H9 (cell line): ENCODE data around the gene ARNT2. TPM values are rescaled to one million over a fixed set of nuclear protein-coding genes. Genes with fewer than 3 reads are reported as not detected.

Source experiments
- DNase-seq: peaks from one replicate; pipeline ENCODE4 v3.0.0-alpha.2; 2017
- H2AFZ ChIP-seq: one replicate; pipeline ENCODE4 v1.6.1; 2013; ENCODE audit warnings: mild to moderate bottlenecking, low read length, control low read depth, moderate library complexity
- H2AK5ac ChIP-seq: 2 replicates; pipeline ENCODE4 v1.6.1; 2013; ENCODE audit warnings: low read length, control low read depth, mixed read lengths; ENCODE audit not compliant: insufficient read length
- H2BK120ac ChIP-seq: one replicate; pipeline ENCODE4 v1.6.1; 2013; ENCODE audit warnings: low read depth, mild to moderate bottlenecking, low read length, control low read depth, inconsistent platforms; ENCODE audit not compliant: poor library complexity, severe bottlenecking
- H2BK12ac ChIP-seq: 2 replicates; pipeline ENCODE4 v1.6.1; 2013; ENCODE audit warnings: low read length, control low read depth, mixed read lengths, low read depth; ENCODE audit not compliant: insufficient read length
- H2BK15ac ChIP-seq: 2 replicates; pipeline ENCODE4 v1.6.1; 2013; ENCODE audit warnings: low read depth, low read length, control low read depth
- H2BK20ac ChIP-seq: one replicate; pipeline ENCODE4 v1.6.1; 2013; ENCODE audit warnings: low read depth, mild to moderate bottlenecking, low read length, control low read depth, inconsistent platforms; ENCODE audit not compliant: poor library complexity, severe bottlenecking
- H2BK5ac ChIP-seq: 2 replicates; pipeline ENCODE4 v1.6.1; 2013; ENCODE audit warnings: low read length, control low read depth, mixed read lengths; ENCODE audit not compliant: insufficient read length
- H3K14ac ChIP-seq: 2 replicates; pipeline ENCODE4 v1.6.1; 2013; ENCODE audit warnings: low read length, control low read depth; ENCODE audit not compliant: insufficient read depth
- H3K18ac ChIP-seq: 2 replicates; pipeline ENCODE4 v1.6.1; 2013; ENCODE audit warnings: low read depth, mild to moderate bottlenecking, mixed read lengths, low read length, control low read depth; ENCODE audit not compliant: insufficient read length
- H3K23ac ChIP-seq: 2 replicates; pipeline ENCODE4 v1.6.1; 2013; ENCODE audit warnings: low read length, control low read depth, mixed read lengths, low read depth; ENCODE audit not compliant: insufficient read length
- H3K23me2 ChIP-seq: 2 replicates; pipeline ENCODE4 v1.6.1; 2013; ENCODE audit warnings: low read depth, mild to moderate bottlenecking, mixed read lengths, low read length, control low read depth; ENCODE audit not compliant: insufficient read length, poor library complexity, severe bottlenecking
- H3K27ac ChIP-seq: 2 replicates; pipeline ENCODE4 v1.5.1; 2013; ENCODE audit warnings: low read length, control low read depth, mixed read lengths, low read depth; ENCODE audit not compliant: insufficient read length
- H3K27me3 ChIP-seq: 2 replicates; pipeline ENCODE4 v1.6.1; 2013; ENCODE audit warnings: low read length, control low read depth, inconsistent platforms; ENCODE audit not compliant: insufficient read depth
- H3K4ac ChIP-seq: 2 replicates; pipeline ENCODE4 v1.6.1; 2013; ENCODE audit warnings: low read depth, mild to moderate bottlenecking, control low read depth, inconsistent platforms, low read length, moderate library complexity
- H3K4me1 ChIP-seq: 2 replicates; pipeline ENCODE4 v1.6.1; 2013; ENCODE audit warnings: low read length, control low read depth, inconsistent platforms; ENCODE audit not compliant: insufficient read depth
- H3K4me2 ChIP-seq: 2 replicates; pipeline ENCODE4 v1.6.1; 2013; ENCODE audit warnings: low read length, control low read depth, mixed read lengths; ENCODE audit not compliant: insufficient read length, insufficient read depth
- H3K56ac ChIP-seq: 2 replicates; pipeline ENCODE4 v1.6.1; 2013; ENCODE audit warnings: low read depth, mild to moderate bottlenecking, mixed read lengths, low read length, control low read depth; ENCODE audit not compliant: insufficient read length
- H3K79me1 ChIP-seq: 2 replicates; pipeline ENCODE4 v1.6.1; 2013; ENCODE audit warnings: low read depth, mild to moderate bottlenecking, moderate library complexity, low read length, control low read depth, inconsistent platforms; ENCODE audit not compliant: insufficient read depth, poor library complexity, severe bottlenecking
- H3K79me2 ChIP-seq: 2 replicates; pipeline ENCODE4 v1.6.1; 2013; ENCODE audit warnings: low read length, control low read depth, inconsistent platforms; ENCODE audit not compliant: insufficient read depth
- H3K9ac ChIP-seq: 2 replicates; pipeline ENCODE4 v1.6.1; 2013; ENCODE audit warnings: low read length, control low read depth, mixed read lengths; ENCODE audit not compliant: insufficient read length; ENCODE audit errors: extremely low read depth
- H3K9me3 ChIP-seq: one replicate; pipeline ENCODE4 v1.6.1; 2013; ENCODE audit warnings: low read depth, low read length, inconsistent platforms; ENCODE audit not compliant: control insufficient read depth
- H3T11ph ChIP-seq: one replicate; pipeline ENCODE4 v1.6.1; 2013; ENCODE audit warnings: mild to moderate bottlenecking, low read length, control low read depth, inconsistent platforms
- H4K20me1 ChIP-seq: one replicate; pipeline ENCODE4 v1.6.1; 2013; ENCODE audit not compliant: control insufficient read depth, insufficient read length, insufficient read depth
- H4K5ac ChIP-seq: 2 replicates; pipeline ENCODE4 v1.6.1; 2013; ENCODE audit warnings: low read depth, mild to moderate bottlenecking, mixed read lengths, low read length, control low read depth; ENCODE audit not compliant: insufficient read length
- H4K8ac ChIP-seq: replicated peaks from 2 replicates; pipeline ENCODE4 v1.6.1; 2013; ENCODE audit warnings: low read length, control low read depth, mixed read lengths, low read depth; ENCODE audit not compliant: insufficient read length
- H4K91ac ChIP-seq: 2 replicates; pipeline ENCODE4 v1.6.1; 2013; ENCODE audit warnings: low read depth, mild to moderate bottlenecking, moderate library complexity, mixed read lengths, low read length, control low read depth; ENCODE audit not compliant: insufficient read length
- H3K27ac Mint-ChIP-seq, 3 experiments: 2 replicates in 2 of 3; 3 replicates in 1 of 3; pipeline ENCODE4 v1.8.0; 2020 to 2021; ENCODE audit warnings: mixed read lengths in 3 of 3, mild to moderate bottlenecking in 1 of 3, moderate library complexity in 1 of 3
- H3K27me3 Mint-ChIP-seq: 2 replicates; pipeline ENCODE4 v1.8.0; 2021; ENCODE audit warnings: low read depth, mild to moderate bottlenecking, moderate library complexity, mixed read lengths
- H3K36me3 Mint-ChIP-seq, 3 experiments: 2 replicates in 2 of 3; 3 replicates in 1 of 3; pipeline ENCODE4 v1.8.0; 2020 to 2021; ENCODE audit warnings: low read depth in 3 of 3, mixed read lengths in 3 of 3; ENCODE audit not compliant: insufficient read depth in 1 of 3
- H3K4me1 Mint-ChIP-seq, 2 experiments: 2 replicates each; pipeline ENCODE4 v1.8.0; 2020; ENCODE audit warnings: mixed read lengths in 2 of 2
- H3K4me3 Mint-ChIP-seq, 2 experiments: 2 replicates in 1 of 2; 3 replicates in 1 of 2; pipeline ENCODE4 v1.8.0; 2020 to 2021; ENCODE audit warnings: mild to moderate bottlenecking in 2 of 2, mixed read lengths in 2 of 2, moderate library complexity in 1 of 2
- H3K9me3 Mint-ChIP-seq, 2 experiments: 2 replicates in 1 of 2; 3 replicates in 1 of 2; pipeline ENCODE4 v1.8.0; 2020; ENCODE audit warnings: mild to moderate bottlenecking in 2 of 2, mixed read lengths in 2 of 2, moderate library complexity in 1 of 2
- WGBS: extraction: QIAGEN DNeasy Blood & Tissue Kit; methylation state at CpG from one replicate; pipeline ENCODE4 v1.1.7; 2013; ENCODE audit warnings: missing lambda C conversion rate, low lambda C conversion rate, mixed read lengths; ENCODE audit not compliant: insufficient read length; ENCODE audit errors: extremely low coverage; 5-methylcytosine and 5-hydroxymethylcytosine counted together
- total RNA-seq: library from RNA; stranded (reverse); gene quantifications from 2 replicates; pipeline ENCODE4 v1.2.1, GENCODE V29; 2021
- TF ChIP-seq, protein P1 (sequence below): fragments of 200-600 bp; sonication (generic); conservative IDR thresholded peaks from 3 replicates; pipeline ENCODE4 v1.8.0; 2021; ENCODE audit warnings: antibody characterized with exemption, mild to moderate bottlenecking

The ARNT2 gene
- total RNA-seq, 1 experiment from 2014 or later: 10.5 TPM

DNA sequence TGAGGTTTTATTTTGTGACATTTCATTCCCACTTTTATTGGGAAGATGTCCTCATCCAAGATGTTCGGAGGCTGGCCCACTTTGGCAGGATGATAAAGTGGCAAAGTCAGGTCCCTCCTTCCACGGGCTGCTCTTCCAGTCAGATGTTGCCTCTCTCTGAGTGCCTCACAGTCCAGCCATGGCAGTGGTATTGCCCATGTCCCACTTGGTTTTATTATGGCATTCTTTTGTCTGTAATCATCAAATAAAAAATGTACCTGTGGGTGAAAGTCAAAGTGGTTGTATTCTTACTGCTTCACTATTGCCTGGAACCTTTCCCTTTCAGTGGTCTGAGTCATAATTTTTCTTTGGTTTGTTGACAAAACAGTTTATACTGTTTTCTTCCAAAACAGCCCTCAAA lies 20.2 kb downstream of the ARNT2 start:
- no peak overlapping the region for H2AK5ac ChIP-seq
- H2BK5ac ChIP-seq: no peak overlapping the region
- no peaks in the 10 kb centered on the region for H3K27me3 Mint-ChIP-seq
- H4K91ac ChIP-seq: no peak overlapping the region
- H2BK15ac ChIP-seq: no peak overlapping the region
- H3T11ph ChIP-seq: no peak overlapping the region
- H3K9me3 ChIP-seq: no peaks in the 10 kb centered on the region
- no peaks in the 10 kb centered on the region for H3K4me1 ChIP-seq
- H4K8ac ChIP-seq: no peak overlapping the region
- no peak overlapping the region for H2AFZ ChIP-seq
- H2BK12ac ChIP-seq: no peak overlapping the region
- no peak overlapping the region for H3K18ac ChIP-seq
- TF ChIP-seq, protein P1, sequence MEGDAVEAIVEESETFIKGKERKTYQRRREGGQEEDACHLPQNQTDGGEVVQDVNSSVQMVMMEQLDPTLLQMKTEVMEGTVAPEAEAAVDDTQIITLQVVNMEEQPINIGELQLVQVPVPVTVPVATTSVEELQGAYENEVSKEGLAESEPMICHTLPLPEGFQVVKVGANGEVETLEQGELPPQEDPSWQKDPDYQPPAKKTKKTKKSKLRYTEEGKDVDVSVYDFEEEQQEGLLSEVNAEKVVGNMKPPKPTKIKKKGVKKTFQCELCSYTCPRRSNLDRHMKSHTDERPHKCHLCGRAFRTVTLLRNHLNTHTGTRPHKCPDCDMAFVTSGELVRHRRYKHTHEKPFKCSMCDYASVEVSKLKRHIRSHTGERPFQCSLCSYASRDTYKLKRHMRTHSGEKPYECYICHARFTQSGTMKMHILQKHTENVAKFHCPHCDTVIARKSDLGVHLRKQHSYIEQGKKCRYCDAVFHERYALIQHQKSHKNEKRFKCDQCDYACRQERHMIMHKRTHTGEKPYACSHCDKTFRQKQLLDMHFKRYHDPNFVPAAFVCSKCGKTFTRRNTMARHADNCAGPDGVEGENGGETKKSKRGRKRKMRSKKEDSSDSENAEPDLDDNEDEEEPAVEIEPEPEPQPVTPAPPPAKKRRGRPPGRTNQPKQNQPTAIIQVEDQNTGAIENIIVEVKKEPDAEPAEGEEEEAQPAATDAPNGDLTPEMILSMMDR: no peak
- no peaks in the 10 kb centered on the region for H3K79me2 ChIP-seq
- no peaks in the 10 kb centered on the region for H3K23me2 ChIP-seq
- no CpG with 5 or more reads among the region's 2 CpGs for WGBS
- no peak overlapping the region for H3K9ac ChIP-seq
- no peak overlapping the region for H3K56ac ChIP-seq
- no peak overlapping the region for H2BK120ac ChIP-seq
- no peak overlapping the region for H3K27ac ChIP-seq
- H3K27ac Mint-ChIP-seq: no peak overlapping the region
- no peak overlapping the region for H4K5ac ChIP-seq
- H3K4me2 ChIP-seq: no peak overlapping the region
- no peaks in the 10 kb centered on the region; a peak in 1 of 4 replicates for H3K4me1 Mint-ChIP-seq
- H3K27me3 ChIP-seq: no peaks in the 10 kb centered on the region
- H2BK20ac ChIP-seq: no peak overlapping the region
- H3K9me3 Mint-ChIP-seq: peaks cover 0 to 3% of the 10 kb centered on the region in 2 experiments; a peak in 1 of 5 replicates
- H3K36me3 Mint-ChIP-seq: no peaks in the 10 kb centered on the region
- H3K23ac ChIP-seq: no peak overlapping the region
- no peaks in the 10 kb centered on the region for H3K79me1 ChIP-seq
- no peak overlapping the region for H3K4ac ChIP-seq
- H3K14ac ChIP-seq: no peak overlapping the region
- no peak for DNase-seq
- no peaks in the 10 kb centered on the region for H4K20me1 ChIP-seq
- H3K4me3 Mint-ChIP-seq: no peak overlapping the region
